HL-60 (cell line): ENCODE measurements around the gene TMEM123.

Source experiments
- GABPA ChIP-seq: IDR thresholded peaks from 2 replicates; pipeline ENCODE4 v1.6.1; 2012; ENCODE audit warnings: low read depth
- POLR2AphosphoS5 ChIP-seq: IDR thresholded peaks from 2 replicates; pipeline ENCODE4 v1.6.1; 2012; ENCODE audit warnings: low read depth
- TF ChIP-seq, protein P1 (sequence below): IDR thresholded peaks from one replicate; pipeline ENCODE4 v1.5.1; 2011; ENCODE audit warnings: low read length, control low read depth, inconsistent platforms; ENCODE audit not compliant: insufficient read depth
- TF ChIP-seq, protein P2 (sequence below): IDR thresholded peaks from 2 replicates; pipeline ENCODE4 v1.6.1; 2012; ENCODE audit warnings: low read depth; ENCODE audit not compliant: insufficient replicate concordance

DNA sequence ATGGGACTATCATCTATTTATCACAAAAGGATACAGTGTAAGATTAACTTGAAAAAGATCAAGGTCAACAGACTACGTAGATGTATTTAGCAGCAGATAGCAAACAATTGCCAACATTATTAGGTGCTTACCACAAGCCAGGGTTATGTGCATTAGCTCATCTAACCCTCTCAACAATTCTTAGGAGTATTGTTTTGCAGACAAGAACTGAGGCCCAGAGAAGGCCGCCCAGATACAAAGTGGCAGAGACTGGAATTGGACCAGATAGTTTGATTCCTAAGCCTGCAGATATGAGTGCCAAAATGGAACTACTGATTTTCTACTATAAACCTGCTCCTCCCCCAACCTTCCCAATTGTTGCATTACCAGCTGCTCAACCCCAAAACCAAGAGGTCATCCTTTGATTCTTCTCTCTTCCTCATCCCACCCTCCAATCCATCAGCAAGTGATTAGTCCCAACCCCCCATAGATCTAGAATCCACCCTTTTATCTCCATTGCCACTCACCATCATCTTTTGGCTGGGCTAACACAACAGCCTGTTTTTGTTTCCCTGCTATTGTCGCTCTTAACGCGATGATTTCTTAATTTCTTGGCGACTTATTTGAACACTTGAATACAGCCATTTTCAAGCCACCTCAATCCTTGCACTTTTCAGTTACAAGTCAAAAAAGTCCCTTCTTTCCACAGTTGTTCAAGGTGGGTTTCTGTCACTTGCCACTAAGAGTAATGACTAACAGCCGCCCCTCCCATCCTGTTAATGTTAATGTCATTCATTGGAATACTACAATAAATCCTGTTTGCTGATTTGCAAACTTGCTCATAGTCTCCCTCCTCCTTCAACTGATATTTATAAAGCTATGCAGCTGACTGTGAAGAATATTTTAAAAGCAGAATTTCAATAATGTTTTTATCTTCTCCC lies 2.7 kb downstream of the TMEM123 start:
- TF ChIP-seq, protein P1, sequence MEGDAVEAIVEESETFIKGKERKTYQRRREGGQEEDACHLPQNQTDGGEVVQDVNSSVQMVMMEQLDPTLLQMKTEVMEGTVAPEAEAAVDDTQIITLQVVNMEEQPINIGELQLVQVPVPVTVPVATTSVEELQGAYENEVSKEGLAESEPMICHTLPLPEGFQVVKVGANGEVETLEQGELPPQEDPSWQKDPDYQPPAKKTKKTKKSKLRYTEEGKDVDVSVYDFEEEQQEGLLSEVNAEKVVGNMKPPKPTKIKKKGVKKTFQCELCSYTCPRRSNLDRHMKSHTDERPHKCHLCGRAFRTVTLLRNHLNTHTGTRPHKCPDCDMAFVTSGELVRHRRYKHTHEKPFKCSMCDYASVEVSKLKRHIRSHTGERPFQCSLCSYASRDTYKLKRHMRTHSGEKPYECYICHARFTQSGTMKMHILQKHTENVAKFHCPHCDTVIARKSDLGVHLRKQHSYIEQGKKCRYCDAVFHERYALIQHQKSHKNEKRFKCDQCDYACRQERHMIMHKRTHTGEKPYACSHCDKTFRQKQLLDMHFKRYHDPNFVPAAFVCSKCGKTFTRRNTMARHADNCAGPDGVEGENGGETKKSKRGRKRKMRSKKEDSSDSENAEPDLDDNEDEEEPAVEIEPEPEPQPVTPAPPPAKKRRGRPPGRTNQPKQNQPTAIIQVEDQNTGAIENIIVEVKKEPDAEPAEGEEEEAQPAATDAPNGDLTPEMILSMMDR: no peak
- no peak for TF ChIP-seq POLR2AphosphoS5
- TF ChIP-seq, protein P2, sequence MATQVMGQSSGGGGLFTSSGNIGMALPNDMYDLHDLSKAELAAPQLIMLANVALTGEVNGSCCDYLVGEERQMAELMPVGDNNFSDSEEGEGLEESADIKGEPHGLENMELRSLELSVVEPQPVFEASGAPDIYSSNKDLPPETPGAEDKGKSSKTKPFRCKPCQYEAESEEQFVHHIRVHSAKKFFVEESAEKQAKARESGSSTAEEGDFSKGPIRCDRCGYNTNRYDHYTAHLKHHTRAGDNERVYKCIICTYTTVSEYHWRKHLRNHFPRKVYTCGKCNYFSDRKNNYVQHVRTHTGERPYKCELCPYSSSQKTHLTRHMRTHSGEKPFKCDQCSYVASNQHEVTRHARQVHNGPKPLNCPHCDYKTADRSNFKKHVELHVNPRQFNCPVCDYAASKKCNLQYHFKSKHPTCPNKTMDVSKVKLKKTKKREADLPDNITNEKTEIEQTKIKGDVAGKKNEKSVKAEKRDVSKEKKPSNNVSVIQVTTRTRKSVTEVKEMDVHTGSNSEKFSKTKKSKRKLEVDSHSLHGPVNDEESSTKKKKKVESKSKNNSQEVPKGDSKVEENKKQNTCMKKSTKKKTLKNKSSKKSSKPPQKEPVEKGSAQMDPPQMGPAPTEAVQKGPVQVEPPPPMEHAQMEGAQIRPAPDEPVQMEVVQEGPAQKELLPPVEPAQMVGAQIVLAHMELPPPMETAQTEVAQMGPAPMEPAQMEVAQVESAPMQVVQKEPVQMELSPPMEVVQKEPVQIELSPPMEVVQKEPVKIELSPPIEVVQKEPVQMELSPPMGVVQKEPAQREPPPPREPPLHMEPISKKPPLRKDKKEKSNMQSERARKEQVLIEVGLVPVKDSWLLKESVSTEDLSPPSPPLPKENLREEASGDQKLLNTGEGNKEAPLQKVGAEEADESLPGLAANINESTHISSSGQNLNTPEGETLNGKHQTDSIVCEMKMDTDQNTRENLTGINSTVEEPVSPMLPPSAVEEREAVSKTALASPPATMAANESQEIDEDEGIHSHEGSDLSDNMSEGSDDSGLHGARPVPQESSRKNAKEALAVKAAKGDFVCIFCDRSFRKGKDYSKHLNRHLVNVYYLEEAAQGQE: no peak
- no peak for TF ChIP-seq GABPA
